Renal cortical epithelial cell (primary cell): ENCODE measurements around the gene CCDC91. TPM values are rescaled to one million over a fixed set of nuclear protein-coding genes. Genes with fewer than 3 reads are reported as not detected.
"Not testable (repeated sequence)": the region's sequence is repeated elsewhere in the genome, so short reads cannot be mapped to it uniquely, and the experiment has no call there.

Experiments used
- DNase-seq: peaks from one replicate; pipeline ENCODE4 v3.0.0-alpha.2; 2011; ENCODE audit warnings: low read depth
- total RNA-seq: library from RNA; depleted of rRNA; stranded (reverse); fragments of >200 nt; gene quantifications from 2 replicates; pipeline ENCODE4 v1.2.3, GENCODE V29; 2014

Gene CCDC91
- total RNA-seq, 1 donor from 2014 or later: 41.8 TPM

GRCh38 chr12:28180786-28181185 lies 9.5 kb upstream of the CCDC91 start:
- no peak for DNase-seq

GRCh38 chr12:28184375-28184774 lies 5.9 kb upstream of the CCDC91 start:
- no peak for DNase-seq

GRCh38 chr12:28186500-28186899 lies 3.8 kb upstream of the CCDC91 start:
- DNase-seq: no peak

- peak; percentile 7 for DNase-seq
Measured at GRCh38 chr12:28189784-28190320, 404 bp upstream of the CCDC91 start.

GRCh38 chr12:28191051-28192048 lies 1.1 kb downstream of the CCDC91 start:
- DNase-seq: peak; percentile 68

- DNase-seq: no peak
Measured at GRCh38 chr12:28192125-28192524, 1.9 kb downstream of the CCDC91 start.

GRCh38 chr12:28194621-28195020 lies 4.4 kb downstream of the CCDC91 start:
- not testable (repeated sequence) for DNase-seq

- DNase-seq: not testable (repeated sequence)
Measured at GRCh38 chr12:28201136-28201535, 10.9 kb downstream of the CCDC91 start.

- no peak for DNase-seq
Measured at GRCh38 chr12:28202374-28203130, 12.3 kb downstream of the CCDC91 start.

GRCh38 chr12:28209782-28210181 lies 19.5 kb downstream of the CCDC91 start:
- DNase-seq: no peak

GRCh38 chr12:28212182-28212581 lies 21.9 kb downstream of the CCDC91 start:
- DNase-seq: no peak

GRCh38 chr12:28215021-28215420 lies 24.8 kb downstream of the CCDC91 start:
- no peak for DNase-seq

GRCh38 chr12:28216016-28216415 lies 25.8 kb downstream of the CCDC91 start:
- DNase-seq: no peak

- DNase-seq: no peak
Measured at GRCh38 chr12:28217805-28218204, 27.5 kb downstream of the CCDC91 start.

GRCh38 chr12:28218875-28219274 lies 28.6 kb downstream of the CCDC91 start:
- no peak for DNase-seq

GRCh38 chr12:28219827-28220226 lies 29.6 kb downstream of the CCDC91 start:
- no peak for DNase-seq

GRCh38 chr12:28222081-28222700 lies 31.9 kb downstream of the CCDC91 start:
- DNase-seq: no peak

- no peak for DNase-seq
Measured at GRCh38 chr12:28223025-28223554, 32.8 kb downstream of the CCDC91 start.

- DNase-seq: no peak
Measured at GRCh38 chr12:28223858-28224257, 33.6 kb downstream of the CCDC91 start.

GRCh38 chr12:28226705-28227104 lies 36.4 kb downstream of the CCDC91 start:
- DNase-seq: no peak

- no peak for DNase-seq
Measured at GRCh38 chr12:28227251-28227650, 37.0 kb downstream of the CCDC91 start.

- DNase-seq: no peak
Measured at GRCh38 chr12:28231248-28231647, 41.0 kb downstream of the CCDC91 start.
